ENCODE results near the gene GPI. TPM values are rescaled to one million over a fixed set of nuclear protein-coding genes. Genes with fewer than 3 reads are reported as not detected.
"Not testable (repeated sequence)": the region's sequence is repeated elsewhere in the genome, so short reads cannot be mapped to it uniquely, and the experiment has no call there.

Gene GPI
- total and polyA plus RNA-seq, 4 donors = 51.0 to 197 (median 130) TPM

DNA sequence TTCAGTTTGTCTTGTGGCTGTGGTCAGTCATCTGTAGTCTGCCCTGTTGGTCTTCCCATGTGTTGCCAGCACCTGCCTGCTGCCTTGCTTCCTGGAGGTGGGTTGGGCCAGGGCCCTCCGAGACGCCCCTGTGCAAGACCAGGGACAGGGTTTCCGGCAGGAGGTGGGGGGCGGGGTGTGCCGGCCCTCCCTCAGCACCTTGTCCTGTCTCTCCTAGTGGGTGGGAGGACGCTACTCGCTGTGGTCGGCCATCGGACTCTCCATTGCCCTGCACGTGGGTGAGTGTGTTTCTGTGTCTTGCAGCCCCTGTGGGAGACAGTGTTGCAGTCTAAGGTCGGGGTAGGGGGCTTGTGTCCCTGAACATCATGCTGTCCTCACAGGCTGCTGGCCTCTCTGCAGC is 28.0 kb downstream of the GPI start:
- no peak overlapping the region for H3K4me3 ChIP-seq (ENCODE audit: low read length in 2 of 2)
- 81 to 85% methylated on average over 11 of the region's 11 CpGs for WGBS, 2 donors
- no peaks in the 10 kb centered on the region for H3K4me1 ChIP-seq (ENCODE audit: control insufficient read depth in 1 of 2, insufficient read depth in 2 of 2, low read length in 2 of 2)
- no peaks in the 10 kb centered on the region for H3K27me3 ChIP-seq (ENCODE audit: control insufficient read depth in 1 of 2, insufficient read depth in 2 of 2, low read length in 1 of 2)
- no peak overlapping the region for H3K27ac ChIP-seq (ENCODE audit: low read depth in 1 of 2, low read length in 2 of 2)
- ATAC-seq (ENCODE audit: low FRiP score) (no peak), DNase-seq (no peak)
- H3K36me3 ChIP-seq (ENCODE audit: control insufficient read depth in 1 of 2, insufficient read depth in 2 of 2, low read length in 1 of 2) = peaks cover 0 to 10% of the 10 kb centered on the region in 2 donors
- intact Hi-C loops (cut with DNase I) = no loop called here
- H3K9me3 ChIP-seq (ENCODE audit: control insufficient read depth, low read length) = no peaks in the 10 kb centered on the region

DNA sequence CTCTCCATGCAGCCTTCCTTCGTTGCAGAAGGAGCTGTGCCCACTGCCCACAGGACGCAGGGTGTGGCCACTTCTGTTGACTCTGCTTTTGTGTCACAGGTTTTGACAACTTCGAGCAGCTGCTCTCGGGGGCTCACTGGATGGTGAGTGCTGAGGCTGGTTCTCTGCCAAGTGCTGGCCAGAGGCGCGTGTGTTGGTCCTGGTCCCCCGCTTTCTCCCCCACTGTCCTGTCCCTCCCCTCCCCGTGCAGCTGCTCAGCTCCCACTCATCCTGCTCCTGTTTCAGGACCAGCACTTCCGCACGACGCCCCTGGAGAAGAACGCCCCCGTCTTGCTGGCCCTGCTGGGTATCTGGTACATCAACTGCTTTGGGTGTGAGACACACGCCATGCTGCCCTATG is 28.6 kb downstream of the GPI start:
- intact Hi-C loops (cut with DNase I) = no loop called here
- Histone ChIP-seq H3K4me1 (ENCODE audit: control insufficient read depth in 1 of 2, insufficient read depth in 2 of 2, low read length in 2 of 2) (no peaks in the 10 kb centered on the region), H3K36me3 (ENCODE audit: control insufficient read depth in 1 of 2, insufficient read depth in 2 of 2, low read length in 1 of 2) (peaks cover 0 to 10% of the 10 kb centered on the region in 2 donors), H3K27me3 (ENCODE audit: control insufficient read depth in 1 of 2, insufficient read depth in 2 of 2, low read length in 1 of 2) (no peaks in the 10 kb centered on the region), H3K4me3 (ENCODE audit: low read length in 2 of 2) (no peak overlapping the region), H3K27ac (ENCODE audit: low read depth in 1 of 2, low read length in 2 of 2) (no peak overlapping the region), H3K9me3 (ENCODE audit: control insufficient read depth, low read length) (no peaks in the 10 kb centered on the region)
- WGBS, 2 donors = 84 to 86% methylated on average over 14 of the region's 14 CpGs
- ATAC-seq (ENCODE audit: low FRiP score) (no peak), DNase-seq (no peak)

DNA sequence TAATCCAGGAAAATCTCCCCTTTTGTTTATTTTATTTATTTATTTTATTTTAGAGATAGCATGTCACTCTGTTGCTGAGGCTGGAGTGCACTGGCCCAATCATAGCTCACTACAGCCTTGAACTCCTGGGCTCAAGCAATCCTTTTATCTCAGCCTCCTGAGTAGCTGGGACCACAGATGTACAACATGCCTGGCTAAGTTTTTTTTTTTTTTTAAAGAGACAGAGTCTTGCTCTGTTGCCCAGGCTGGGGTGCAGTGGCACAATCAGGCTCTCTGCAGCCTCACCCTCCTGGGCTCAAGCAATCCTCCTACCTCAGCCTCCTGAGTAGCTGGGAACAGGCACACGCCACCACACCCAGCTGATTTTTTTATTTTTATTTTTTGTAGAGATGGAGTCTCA is 32.9 kb downstream of the GPI start:
- DNase-seq (no peak), ATAC-seq (ENCODE audit: low FRiP score) (no peak)
- peaks cover 3 to 8% of the 10 kb centered on the region in 2 donors for H3K36me3 ChIP-seq (ENCODE audit: control insufficient read depth in 1 of 2, insufficient read depth in 2 of 2, low read length in 1 of 2)
- whole genome bisulfite sequencing, 2 donors = 95 to 100% methylated on average over 1 of the region's 1 CpG
- H3K4me3 ChIP-seq (ENCODE audit: low read length in 2 of 2) = no peak overlapping the region
- no peaks in the 10 kb centered on the region for H3K9me3 ChIP-seq (ENCODE audit: control insufficient read depth, low read length)
- intact Hi-C loops (cut with DNase I) = no loop called here
- no peak overlapping the region for H3K27ac ChIP-seq (ENCODE audit: low read depth in 1 of 2, low read length in 2 of 2)
- no peaks in the 10 kb centered on the region for H3K27me3 ChIP-seq (ENCODE audit: control insufficient read depth in 1 of 2, insufficient read depth in 2 of 2, low read length in 1 of 2)
- no peaks in the 10 kb centered on the region for H3K4me1 ChIP-seq (ENCODE audit: control insufficient read depth in 1 of 2, insufficient read depth in 2 of 2, low read length in 2 of 2)

DNA sequence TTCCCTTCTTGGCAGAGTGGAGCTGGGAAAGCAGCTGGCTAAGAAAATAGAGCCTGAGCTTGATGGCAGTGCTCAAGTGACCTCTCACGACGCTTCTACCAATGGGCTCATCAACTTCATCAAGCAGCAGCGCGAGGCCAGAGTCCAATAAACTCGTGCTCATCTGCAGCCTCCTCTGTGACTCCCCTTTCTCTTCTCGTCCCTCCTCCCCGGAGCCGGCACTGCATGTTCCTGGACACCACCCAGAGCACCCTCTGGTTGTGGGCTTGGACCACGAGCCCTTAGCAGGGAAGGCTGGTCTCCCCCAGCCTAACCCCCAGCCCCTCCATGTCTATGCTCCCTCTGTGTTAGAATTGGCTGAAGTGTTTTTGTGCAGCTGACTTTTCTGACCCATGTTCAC is 34.9 kb downstream of the GPI start:
- intact Hi-C loops (cut with DNase I) = loop anchor here (5.0 kb wide), 1 partner anchor 102 kb away; no protein-coding TSS in a partner anchor
- Histone ChIP-seq H3K9me3 (ENCODE audit: control insufficient read depth, low read length) (no peaks in the 10 kb centered on the region), H3K4me1 (ENCODE audit: control insufficient read depth in 1 of 2, insufficient read depth in 2 of 2, low read length in 2 of 2) (no peaks in the 10 kb centered on the region), H3K36me3 (ENCODE audit: control insufficient read depth in 1 of 2, insufficient read depth in 2 of 2, low read length in 1 of 2) (peaks cover 3 to 4% of the 10 kb centered on the region in 2 donors), H3K27me3 (ENCODE audit: control insufficient read depth in 1 of 2, insufficient read depth in 2 of 2, low read length in 1 of 2) (no peaks in the 10 kb centered on the region), H3K4me3 (ENCODE audit: low read length in 2 of 2) (no peak overlapping the region), H3K27ac (ENCODE audit: low read depth in 1 of 2, low read length in 2 of 2) (no peak overlapping the region)
- DNase-seq = no peak
- WGBS, 2 donors = 83 to 87% methylated on average over 9 of the region's 9 CpGs
- ATAC-seq (ENCODE audit: low FRiP score) = no peak

DNA sequence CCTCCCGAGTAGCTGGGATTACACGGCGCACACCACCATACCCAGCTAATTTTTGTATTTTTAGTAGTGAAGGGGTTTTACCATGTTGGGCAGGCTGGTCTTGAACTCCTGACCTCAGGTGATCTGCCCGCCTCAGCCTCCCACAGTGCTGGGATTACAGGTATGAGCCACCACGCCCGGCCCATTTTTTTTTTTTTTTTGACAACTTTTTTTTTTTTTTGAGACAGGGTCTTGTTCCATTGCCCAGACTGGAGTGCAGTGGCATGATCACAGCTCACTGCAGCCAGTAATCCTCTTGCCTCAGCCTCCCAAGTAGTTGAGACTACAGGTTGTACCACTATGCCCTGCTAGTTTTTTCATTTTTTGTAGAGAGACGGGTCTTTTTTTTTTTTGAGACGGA is 35.8 kb downstream of the GPI start:
- not testable (repeated sequence) for H3K9me3 ChIP-seq (ENCODE audit: control insufficient read depth, low read length); H3K4me3 ChIP-seq (ENCODE audit: low read length in 2 of 2); H3K4me1 ChIP-seq (ENCODE audit: control insufficient read depth in 1 of 2, insufficient read depth in 2 of 2, low read length in 2 of 2); H3K27ac ChIP-seq (ENCODE audit: low read depth in 1 of 2, low read length in 2 of 2); ATAC-seq (ENCODE audit: low FRiP score); H3K27me3 ChIP-seq (ENCODE audit: control insufficient read depth in 1 of 2, insufficient read depth in 2 of 2, low read length in 1 of 2); DNase-seq; H3K36me3 ChIP-seq (ENCODE audit: control insufficient read depth in 1 of 2, insufficient read depth in 2 of 2, low read length in 1 of 2)
- WGBS, 2 donors = 95 to 96% methylated on average over 7 to 8 of the region's 8 CpGs
- intact Hi-C loops (cut with DNase I) = loop anchor here (5.0 kb wide), 1 partner anchor 101 kb away; no protein-coding TSS in a partner anchor

DNA sequence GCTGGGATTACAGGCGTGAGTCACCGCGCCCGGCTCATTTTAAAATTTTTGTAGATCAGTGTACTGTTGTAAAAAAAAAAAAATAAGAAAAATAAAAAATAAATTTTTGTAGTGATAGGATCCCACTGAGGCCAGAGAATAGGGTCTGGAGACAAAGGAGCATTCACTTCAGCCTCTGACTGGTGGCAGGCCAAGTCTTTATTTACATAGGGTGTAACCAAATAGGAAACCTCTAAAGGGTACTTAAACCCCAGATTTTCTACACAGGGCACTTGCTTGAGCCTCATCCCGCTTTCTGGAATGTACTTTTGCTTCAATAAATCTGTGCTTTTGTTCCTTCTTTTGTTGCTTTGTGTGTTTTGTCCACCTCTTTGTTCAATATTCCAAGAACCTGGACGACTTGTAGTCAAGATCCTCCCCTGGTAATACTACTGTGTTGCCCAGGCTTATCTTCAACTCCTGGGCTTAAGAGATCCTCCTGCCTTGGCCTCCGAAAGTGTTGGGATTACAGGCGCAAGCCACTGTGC is 37.1 kb downstream of the GPI start:
- H3K9me3 ChIP-seq (ENCODE audit: control insufficient read depth, low read length) = no peaks in the 10 kb centered on the region
- H3K27ac ChIP-seq (ENCODE audit: low read depth in 1 of 2, low read length in 2 of 2) = no peak overlapping the region
- ATAC-seq (ENCODE audit: low FRiP score) = no peak
- H3K4me3 ChIP-seq (ENCODE audit: low read length in 2 of 2) = no peak overlapping the region
- H3K27me3 ChIP-seq (ENCODE audit: control insufficient read depth in 1 of 2, insufficient read depth in 2 of 2, low read length in 1 of 2) = no peaks in the 10 kb centered on the region
- DNase-seq = no peak
- H3K36me3 ChIP-seq (ENCODE audit: control insufficient read depth in 1 of 2, insufficient read depth in 2 of 2, low read length in 1 of 2) = peaks cover 2 to 3% of the 10 kb centered on the region in 2 donors
- H3K4me1 ChIP-seq (ENCODE audit: control insufficient read depth in 1 of 2, insufficient read depth in 2 of 2, low read length in 2 of 2) = no peaks in the 10 kb centered on the region
- WGBS, 2 donors = 86 to 90% methylated on average over 8 of the region's 8 CpGs
- intact Hi-C loops (cut with DNase I) = loop anchor here (5.0 kb wide), 1 partner anchor 100 kb away; no protein-coding TSS in a partner anchor

DNA sequence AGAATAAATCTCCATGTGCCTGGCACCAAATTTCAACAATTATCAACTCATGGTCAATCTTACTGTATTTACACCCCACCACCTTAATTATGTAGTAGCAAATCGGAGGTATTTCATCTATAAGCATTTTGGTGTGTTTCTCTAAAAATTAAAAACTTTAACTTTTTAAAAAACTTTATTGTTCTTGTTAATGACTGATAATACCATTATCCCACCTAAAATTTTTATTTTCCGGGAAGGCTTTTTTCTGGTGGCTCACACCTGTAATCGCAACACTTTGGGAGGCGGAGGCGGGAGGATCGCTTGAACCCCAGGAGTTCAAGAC is 38.8 kb downstream of the GPI start:
- Histone ChIP-seq H3K36me3 (ENCODE audit: control insufficient read depth in 1 of 2, insufficient read depth in 2 of 2, low read length in 1 of 2) (peaks cover 2 to 3% of the 10 kb centered on the region in 2 donors), H3K4me1 (ENCODE audit: control insufficient read depth in 1 of 2, insufficient read depth in 2 of 2, low read length in 2 of 2) (no peaks in the 10 kb centered on the region), H3K9me3 (ENCODE audit: control insufficient read depth, low read length) (no peaks in the 10 kb centered on the region), H3K27ac (ENCODE audit: low read depth in 1 of 2, low read length in 2 of 2) (no peak overlapping the region), H3K27me3 (ENCODE audit: control insufficient read depth in 1 of 2, insufficient read depth in 2 of 2, low read length in 1 of 2) (no peaks in the 10 kb centered on the region), H3K4me3 (ENCODE audit: low read length in 2 of 2) (peak overlapping the region; percentile 59 to 86)
- 26 to 31% methylated on average over 6 of the region's 6 CpGs for WGBS, 2 donors
- ATAC-seq (ENCODE audit: low FRiP score) (no peak), DNase-seq (no peak)
- intact Hi-C loops (cut with DNase I) = loop anchor here (5.0 kb wide), 1 partner anchor 99 kb away; no protein-coding TSS in a partner anchor

DNA sequence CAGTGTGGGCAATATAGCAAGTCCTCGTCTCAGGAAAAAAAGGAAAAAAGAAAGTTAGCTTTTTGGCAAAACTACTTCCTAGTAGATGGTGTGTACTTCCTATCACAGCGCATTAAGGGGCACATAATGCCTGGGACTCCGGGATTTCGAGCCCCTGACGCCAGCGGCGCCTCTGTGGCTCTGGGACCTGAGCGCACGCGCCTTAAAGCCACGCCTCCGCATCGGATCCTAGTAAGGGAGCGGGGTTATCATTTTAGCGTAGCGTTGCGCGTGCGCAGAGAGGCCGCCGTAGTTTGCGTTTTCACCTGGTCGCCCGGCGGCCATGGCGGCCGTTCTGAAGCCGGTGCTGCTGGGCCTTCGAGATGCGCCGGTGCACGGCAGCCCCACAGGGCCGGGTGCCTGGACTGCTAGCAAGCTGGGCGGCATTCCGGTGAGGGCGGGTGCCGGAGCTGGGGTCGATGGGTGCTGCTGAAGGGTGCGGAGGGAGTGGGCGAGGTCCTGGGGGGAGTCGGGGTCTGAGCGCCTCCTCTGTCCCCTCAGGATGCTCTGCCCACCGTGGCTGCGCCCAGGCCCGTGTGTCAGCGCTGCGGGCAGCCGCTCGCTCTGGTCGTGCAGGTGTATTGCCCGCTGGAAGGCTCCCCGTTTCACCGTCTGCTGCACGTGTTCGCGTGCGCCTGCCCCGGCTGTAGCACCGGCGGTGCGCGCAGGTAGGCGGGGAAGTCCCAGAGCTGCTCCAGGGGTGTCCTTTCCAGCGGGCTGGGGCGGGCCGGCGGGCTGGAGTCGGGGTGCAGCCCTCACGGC is 39.3 kb downstream of the GPI start, which contains the start of gene PDCD2L:
PDCD2L (plus strand) TSS at position 291 of the 801 bp plus-strand sequence; CDS start at position 323, 32 bp downstream.
- peak; percentile 93 to 98 for DNase-seq
- H3K4me3 ChIP-seq (ENCODE audit: low read length in 2 of 2) = peak within 1 kb of the TSS; percentile 59 to 86
- 0% methylated on average over 68 to 69 of the region's 69 CpGs for WGBS, 2 donors
- H3K27me3 ChIP-seq (ENCODE audit: control insufficient read depth in 1 of 2, insufficient read depth in 2 of 2, low read length in 1 of 2) = no peaks in the 10 kb centered on the region
- no peaks in the 10 kb centered on the region for H3K9me3 ChIP-seq (ENCODE audit: control insufficient read depth, low read length)
- H3K36me3 ChIP-seq (ENCODE audit: control insufficient read depth in 1 of 2, insufficient read depth in 2 of 2, low read length in 1 of 2) = peaks cover under 1 to 3% of the 10 kb centered on the region in 2 donors
- no peak within 1 kb of the TSS for H3K27ac ChIP-seq (ENCODE audit: low read depth in 1 of 2, low read length in 2 of 2)
- intact Hi-C loops (cut with DNase I) = loop anchor here (5.0 kb wide), 1 partner anchor 98 kb away; no protein-coding TSS in a partner anchor
- H3K4me1 ChIP-seq (ENCODE audit: control insufficient read depth in 1 of 2, insufficient read depth in 2 of 2, low read length in 2 of 2) = no peaks in the 10 kb centered on the region
- peak; percentile 93 for ATAC-seq (ENCODE audit: low FRiP score)
